Measurements from ENCODE around the gene DIS3.
"Not testable (repeated sequence)": the region's sequence is repeated elsewhere in the genome, so short reads cannot be mapped to it uniquely, and the experiment has no call there.

Gene DIS3

GRCh38 chr13:72788831-72789230 is 7.1 kb upstream of the DIS3 start:
- intact Hi-C loops (cut with DNase I; ENCODE audit: low total_unique reads), result no loop called here
- no peak overlapping the region for H3K27ac ChIP-seq
- peaks cover 8 to 46% (median 21%) of the 10 kb centered on the region in 3 donors for H3K36me3 ChIP-seq
- DNase-seq, result no peak
- H3K4me3 ChIP-seq, result no peak overlapping the region
- H3K27me3 ChIP-seq, result no peaks in the 10 kb centered on the region
- peaks cover 0 to 19% (median 0%) of the 10 kb centered on the region in 4 donors for H3K4me1 ChIP-seq
- TF ChIP-seq, protein P1, sequence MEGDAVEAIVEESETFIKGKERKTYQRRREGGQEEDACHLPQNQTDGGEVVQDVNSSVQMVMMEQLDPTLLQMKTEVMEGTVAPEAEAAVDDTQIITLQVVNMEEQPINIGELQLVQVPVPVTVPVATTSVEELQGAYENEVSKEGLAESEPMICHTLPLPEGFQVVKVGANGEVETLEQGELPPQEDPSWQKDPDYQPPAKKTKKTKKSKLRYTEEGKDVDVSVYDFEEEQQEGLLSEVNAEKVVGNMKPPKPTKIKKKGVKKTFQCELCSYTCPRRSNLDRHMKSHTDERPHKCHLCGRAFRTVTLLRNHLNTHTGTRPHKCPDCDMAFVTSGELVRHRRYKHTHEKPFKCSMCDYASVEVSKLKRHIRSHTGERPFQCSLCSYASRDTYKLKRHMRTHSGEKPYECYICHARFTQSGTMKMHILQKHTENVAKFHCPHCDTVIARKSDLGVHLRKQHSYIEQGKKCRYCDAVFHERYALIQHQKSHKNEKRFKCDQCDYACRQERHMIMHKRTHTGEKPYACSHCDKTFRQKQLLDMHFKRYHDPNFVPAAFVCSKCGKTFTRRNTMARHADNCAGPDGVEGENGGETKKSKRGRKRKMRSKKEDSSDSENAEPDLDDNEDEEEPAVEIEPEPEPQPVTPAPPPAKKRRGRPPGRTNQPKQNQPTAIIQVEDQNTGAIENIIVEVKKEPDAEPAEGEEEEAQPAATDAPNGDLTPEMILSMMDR (IDR thresholded peaks at IDR 0.05), result no peak
- no peaks in the 10 kb centered on the region for H3K9me3 ChIP-seq

DNA sequence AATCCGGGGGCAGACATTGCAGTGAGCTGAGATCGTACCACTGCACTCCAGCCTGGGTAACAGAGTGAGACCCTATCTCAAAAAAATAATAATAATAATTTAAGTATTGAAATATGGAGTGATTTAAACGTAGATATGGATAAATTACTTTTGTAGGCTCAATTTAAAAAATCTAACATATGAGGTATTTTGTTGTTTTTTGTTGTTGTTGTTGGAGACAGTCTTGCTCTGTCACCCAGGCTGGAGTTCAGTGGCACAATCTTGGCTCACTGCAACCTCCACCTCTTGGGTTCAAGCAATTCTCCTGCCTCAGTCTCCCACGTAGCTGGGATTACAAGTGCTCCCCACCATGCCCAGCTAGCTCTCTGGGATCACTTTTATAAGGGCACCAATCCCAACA is 3.0 kb upstream of the DIS3 start:
- Histone ChIP-seq H3K4me1 (peaks cover 0 to 46% (median 15%) of the 10 kb centered on the region in 4 donors), H3K36me3 (peaks cover 0 to 15% (median 0%) of the 10 kb centered on the region in 3 donors)
- H3K27me3 ChIP-seq; H3K4me3 ChIP-seq; DNase-seq; H3K27ac ChIP-seq; intact Hi-C loops (cut with DNase I; ENCODE audit: low total_unique reads); H3K9me3 ChIP-seq: not testable (repeated sequence)

- H3K36me3 ChIP-seq, result peaks cover 5 to 16% (median 5%) of the 10 kb centered on the region in 3 donors
- no peak for DNase-seq
- TF ChIP-seq, protein P1 (IDR thresholded peaks at IDR 0.05), result no peak
- peak overlapping the region; percentile 86 to 93 for H3K4me3 ChIP-seq
- intact Hi-C loops (cut with DNase I; ENCODE audit: low total_unique reads), result loop anchor here (2.0 kb wide), 1 partner anchor 56 kb away; the partner anchor contains the start of genes BORA and MZT1
- H3K27me3 ChIP-seq, result no peaks in the 10 kb centered on the region
- peak overlapping the region; percentile 86 to 92 for H3K27ac ChIP-seq
- no peaks in the 10 kb centered on the region for H3K9me3 ChIP-seq
- H3K4me1 ChIP-seq, result peaks cover 0 to 61% (median 23%) of the 10 kb centered on the region in 4 donors
These were observed 1.0 kb upstream of the DIS3 start for GRCh38 chr13:72782717-72783116.

- peaks cover 80 to 89% (median 83%) of the 10 kb centered on the region in 3 donors for H3K36me3 ChIP-seq
- TF ChIP-seq, protein P1 (IDR thresholded peaks at IDR 0.05), result no peak
- H3K4me3 ChIP-seq, result no peak overlapping the region
- no peaks in the 10 kb centered on the region for H3K27me3 ChIP-seq
- DNase-seq, result no peak
- no peaks in the 10 kb centered on the region for H3K9me3 ChIP-seq
- H3K27ac ChIP-seq, result no peak overlapping the region
- peaks cover 0 to 14% (median 3%) of the 10 kb centered on the region in 4 donors for H3K4me1 ChIP-seq
- intact Hi-C loops (cut with DNase I; ENCODE audit: low total_unique reads), result no loop called here
These were observed 7.7 kb downstream of the DIS3 start for GRCh38 chr13:72774019-72774418.

- H3K4me1 ChIP-seq, result peaks cover 0 to 17% (median 9%) of the 10 kb centered on the region in 4 donors
- H3K27ac ChIP-seq, result peak overlapping the region; percentile 24 to 57
- intact Hi-C loops (cut with DNase I; ENCODE audit: low total_unique reads), result no loop called here
- TF ChIP-seq, protein P1 (IDR thresholded peaks at IDR 0.05), result no peak
- no peaks in the 10 kb centered on the region for H3K27me3 ChIP-seq
- no peak for DNase-seq
- no peaks in the 10 kb centered on the region for H3K9me3 ChIP-seq
- no peak overlapping the region for H3K4me3 ChIP-seq
- H3K36me3 ChIP-seq, result peaks cover 81 to 98% (median 93%) of the 10 kb centered on the region in 3 donors
These were observed 18.3 kb downstream of the DIS3 start for GRCh38 chr13:72763411-72763810.

GRCh38 chr13:72760189-72760588 is 21.5 kb downstream of the DIS3 start:
- intact Hi-C loops (cut with DNase I; ENCODE audit: low total_unique reads), result no loop called here
- Histone ChIP-seq H3K4me1 (peaks cover 0 to 17% (median 9%) of the 10 kb centered on the region in 4 donors), H3K27ac (no peak overlapping the region), H3K27me3 (no peaks in the 10 kb centered on the region), H3K4me3 (no peak overlapping the region), H3K9me3 (no peaks in the 10 kb centered on the region), H3K36me3 (peaks cover 60 to 98% (median 87%) of the 10 kb centered on the region in 3 donors)
- no peak for DNase-seq
- TF ChIP-seq, protein P1 (IDR thresholded peaks at IDR 0.05), result no peak

Measured in tibial artery (tissue), 4 donors.